SK-N-SH treated with all-trans-retinoic acid at 6 μM for 48 hours (cell line): Measurements from ENCODE around the gene CEACAM18.

Source experiments
- ATAC-seq: fragments of 200-7000 bp; cut with Tn5 transposase; 3 replicates; pipeline ENCODE4 v1.9.1; 2020; ENCODE audit warnings: mild to moderate bottlenecking, moderate library complexity
- ARNTL ChIP-seq: fragments of 450-650 bp; formaldehyde crosslinking; IDR thresholded peaks from 2 replicates; pipeline ENCODE4 v1.5.0; 2020; ENCODE audit warnings: low read depth, mild to moderate bottlenecking, moderate library complexity, borderline replicate concordance
- BACH2 ChIP-seq: fragments of 250-450 bp; sonication (Bioruptor Pico); IDR thresholded peaks from 2 replicates; pipeline ENCODE4 v1.9.0; 2021; ENCODE audit warnings: mild to moderate bottlenecking, borderline replicate concordance
- CSDC2 ChIP-seq: fragments of 250-450 bp; sonication (Bioruptor Pico); IDR thresholded peaks from 2 replicates; pipeline ENCODE4 v1.5.0; 2020; ENCODE audit warnings: mild to moderate bottlenecking, moderate library complexity
- ESRRG ChIP-seq: fragments of 250-450 bp; sonication (Bioruptor Pico); IDR thresholded peaks from 2 replicates; pipeline ENCODE4 v1.6.1; 2021; ENCODE audit warnings: mild to moderate bottlenecking
- ISL1 ChIP-seq: fragments of 250-450 bp; sonication (Bioruptor Pico); IDR thresholded peaks from 2 replicates; pipeline ENCODE4 v2.1.2; 2022; ENCODE audit warnings: mild to moderate bottlenecking, moderate library complexity
- OSR1 ChIP-seq: fragments of 250-450 bp; sonication (Bioruptor Pico); IDR thresholded peaks from 2 replicates; pipeline ENCODE4 v1.8.0; 2022; ENCODE audit warnings: moderate library complexity, mild to moderate bottlenecking, inconsistent platforms
- RARB ChIP-seq: fragments of 250-450 bp; sonication (Bioruptor Pico); IDR thresholded peaks from 2 replicates; pipeline ENCODE4 v1.8.0; 2021; ENCODE audit warnings: mild to moderate bottlenecking, moderate library complexity
- SNAI2 ChIP-seq: fragments of 250-450 bp; sonication (Bioruptor Pico); IDR thresholded peaks from 2 replicates; pipeline ENCODE4 v1.5.0; 2020; ENCODE audit warnings: mild to moderate bottlenecking, moderate library complexity
- TCF4 ChIP-seq: fragments of 250-450 bp; sonication (Bioruptor Pico); IDR thresholded peaks from 2 replicates; pipeline ENCODE4 v1.8.0; 2021; ENCODE audit warnings: mild to moderate bottlenecking, moderate library complexity, borderline replicate concordance
- TOX ChIP-seq: fragments of 250-450 bp; sonication (Bioruptor Pico); IDR thresholded peaks from 2 replicates; pipeline ENCODE4 v1.8.0; 2021; ENCODE audit warnings: mild to moderate bottlenecking, moderate library complexity, borderline replicate concordance
- ZC3H10 ChIP-seq: fragments of 250-450 bp; sonication (Bioruptor Pico); IDR thresholded peaks from 2 replicates; pipeline ENCODE4 v1.5.1; 2021; ENCODE audit warnings: mild to moderate bottlenecking, moderate library complexity
- ZFP3 ChIP-seq: fragments of 250-450 bp; sonication (Bioruptor Pico); IDR thresholded peaks from 2 replicates; pipeline ENCODE4 v1.5.0; 2020; ENCODE audit warnings: mild to moderate bottlenecking, moderate library complexity
- ZFP30 ChIP-seq: fragments of 450-650 bp; formaldehyde crosslinking; IDR thresholded peaks from 2 replicates; pipeline ENCODE4 v1.5.0; 2022; ENCODE audit warnings: mild to moderate bottlenecking, moderate library complexity
- ZNF565 ChIP-seq: fragments of 450-650 bp; formaldehyde crosslinking; conservative IDR thresholded peaks from 2 replicates; pipeline ENCODE4 v1.5.0; 2020; ENCODE audit warnings: low read depth, mild to moderate bottlenecking, moderate library complexity
- ZNF70 ChIP-seq: fragments of 450-650 bp; formaldehyde crosslinking; IDR thresholded peaks from 2 replicates; pipeline ENCODE4 v1.5.0; 2020; ENCODE audit warnings: mild to moderate bottlenecking, moderate library complexity
- ZNF8 ChIP-seq: fragments of 450-650 bp; formaldehyde crosslinking; IDR thresholded peaks from 2 replicates; pipeline ENCODE4 v1.5.0; 2020; ENCODE audit warnings: mild to moderate bottlenecking, moderate library complexity
- TF ChIP-seq, protein P1 (sequence below): fragments of 250-450 bp; sonication (Bioruptor Pico); IDR thresholded peaks from 2 replicates; pipeline ENCODE4 v1.5.1; 2021; ENCODE audit warnings: mild to moderate bottlenecking, moderate library complexity
- TF ChIP-seq, protein P2 (sequence below): fragments of 250-450 bp; sonication (Bioruptor Pico); IDR thresholded peaks from 2 replicates; pipeline ENCODE4 v1.8.0; 2021; ENCODE audit warnings: low read depth, mild to moderate bottlenecking, moderate library complexity, borderline replicate concordance
- TF ChIP-seq, protein P3 (sequence below): fragments of 250-450 bp; sonication (Bioruptor Pico); IDR thresholded peaks from 2 replicates; pipeline ENCODE4 v1.5.1; 2020; ENCODE audit warnings: low read depth, mild to moderate bottlenecking, moderate library complexity
- TF ChIP-seq, protein P4 (sequence below): fragments of 250-450 bp; sonication (Bioruptor Pico); IDR thresholded peaks from 2 replicates; pipeline ENCODE4 v1.8.0; 2020; ENCODE audit warnings: mild to moderate bottlenecking, moderate library complexity, borderline replicate concordance
- TF ChIP-seq, protein P5 (sequence below): fragments of 250-450 bp; sonication (Bioruptor Pico); IDR thresholded peaks from 2 replicates; pipeline ENCODE4 v1.5.0; 2020; ENCODE audit warnings: mild to moderate bottlenecking, moderate library complexity

The CEACAM18 gene

DNA sequence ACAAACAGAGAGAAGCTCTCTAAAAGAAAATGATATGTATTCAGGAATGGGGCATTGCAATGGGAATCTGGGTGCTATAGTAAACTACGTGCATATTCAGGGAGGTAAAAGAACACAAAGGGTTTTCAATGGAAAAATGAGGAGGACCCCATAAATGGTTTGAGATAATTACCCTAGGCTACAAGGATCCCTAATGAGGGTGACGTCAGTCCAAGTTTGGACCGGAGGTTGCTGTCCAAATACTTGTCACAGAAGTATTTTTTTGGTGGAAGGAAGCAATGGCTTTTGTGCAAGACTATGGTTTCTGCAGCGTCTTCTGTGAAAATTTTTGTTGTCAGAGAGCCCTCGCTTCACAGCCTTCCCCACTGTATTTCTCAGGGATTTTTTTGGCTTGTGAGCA, 995 bp upstream of the CEACAM18 start:
- TF ChIP-seq ZFP30 (no peak), BACH2 (CRISPR knock-in tag) (no peak), CSDC2 (CRISPR knock-in tag) (no peak)
- no peak for ATAC-seq

DNA sequence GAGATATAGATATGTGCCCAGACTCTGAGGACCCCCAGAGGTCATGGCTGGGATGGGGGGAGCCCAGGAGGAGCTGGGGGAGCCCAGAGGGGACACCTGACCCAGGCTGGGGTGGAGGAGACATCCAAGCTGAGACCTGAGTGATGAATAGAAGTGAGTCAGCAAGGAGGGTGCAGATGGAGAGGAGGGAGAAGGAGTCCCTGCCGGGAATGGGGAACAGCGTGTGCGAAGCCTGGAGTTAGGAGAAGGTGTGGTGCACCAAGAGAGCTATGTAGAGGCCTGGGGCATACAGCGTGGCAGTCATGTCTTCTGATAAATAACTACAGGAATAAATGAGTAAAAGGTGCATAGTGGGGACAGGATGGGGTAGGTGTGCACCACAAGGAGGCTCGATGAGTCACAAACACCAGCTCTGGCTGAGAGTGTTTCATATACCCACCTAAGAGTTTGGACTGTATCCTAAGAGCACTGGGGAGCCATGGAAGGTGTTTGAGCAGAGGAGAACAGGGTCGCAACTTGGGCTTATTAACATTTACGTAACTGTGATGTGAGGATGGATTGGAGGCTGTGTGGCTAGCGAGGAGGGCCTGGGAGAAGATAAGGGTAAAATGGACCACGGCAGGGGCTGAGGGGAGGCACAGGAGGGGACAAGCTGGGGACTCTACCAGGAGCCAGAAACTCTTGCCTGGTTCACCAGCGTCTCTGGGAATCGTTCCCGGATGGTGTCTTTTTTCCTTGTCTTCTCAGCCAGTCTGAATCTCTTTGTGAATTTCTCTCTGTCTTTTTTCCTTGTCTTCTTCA, 1.4 kb downstream of the CEACAM18 start:
- ATAC-seq, result no peak
- TF ChIP-seq ISL1 (CRISPR knock-in tag) (no peak), ZNF8 (CRISPR knock-in tag) (no peak), TOX (no peak), ZNF70 (no peak), ESRRG (CRISPR knock-in tag) (no peak), RARB (CRISPR knock-in tag) (no peak), OSR1 (CRISPR knock-in tag) (no peak), ZNF565 (CRISPR knock-in tag) (no peak), ZFP3 (CRISPR knock-in tag) (no peak), TCF4 (no peak)
- TF ChIP-seq, protein P1, sequence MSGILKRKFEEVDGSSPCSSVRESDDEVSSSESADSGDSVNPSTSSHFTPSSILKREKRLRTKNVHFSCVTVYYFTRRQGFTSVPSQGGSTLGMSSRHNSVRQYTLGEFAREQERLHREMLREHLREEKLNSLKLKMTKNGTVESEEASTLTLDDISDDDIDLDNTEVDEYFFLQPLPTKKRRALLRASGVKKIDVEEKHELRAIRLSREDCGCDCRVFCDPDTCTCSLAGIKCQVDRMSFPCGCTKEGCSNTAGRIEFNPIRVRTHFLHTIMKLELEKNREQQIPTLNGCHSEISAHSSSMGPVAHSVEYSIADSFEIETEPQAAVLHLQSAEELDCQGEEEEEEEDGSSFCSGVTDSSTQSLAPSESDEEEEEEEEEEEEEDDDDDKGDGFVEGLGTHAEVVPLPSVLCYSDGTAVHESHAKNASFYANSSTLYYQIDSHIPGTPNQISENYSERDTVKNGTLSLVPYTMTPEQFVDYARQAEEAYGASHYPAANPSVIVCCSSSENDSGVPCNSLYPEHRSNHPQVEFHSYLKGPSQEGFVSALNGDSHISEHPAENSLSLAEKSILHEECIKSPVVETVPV (CRISPR knock-in tag), result no peak
- TF ChIP-seq, protein P2, sequence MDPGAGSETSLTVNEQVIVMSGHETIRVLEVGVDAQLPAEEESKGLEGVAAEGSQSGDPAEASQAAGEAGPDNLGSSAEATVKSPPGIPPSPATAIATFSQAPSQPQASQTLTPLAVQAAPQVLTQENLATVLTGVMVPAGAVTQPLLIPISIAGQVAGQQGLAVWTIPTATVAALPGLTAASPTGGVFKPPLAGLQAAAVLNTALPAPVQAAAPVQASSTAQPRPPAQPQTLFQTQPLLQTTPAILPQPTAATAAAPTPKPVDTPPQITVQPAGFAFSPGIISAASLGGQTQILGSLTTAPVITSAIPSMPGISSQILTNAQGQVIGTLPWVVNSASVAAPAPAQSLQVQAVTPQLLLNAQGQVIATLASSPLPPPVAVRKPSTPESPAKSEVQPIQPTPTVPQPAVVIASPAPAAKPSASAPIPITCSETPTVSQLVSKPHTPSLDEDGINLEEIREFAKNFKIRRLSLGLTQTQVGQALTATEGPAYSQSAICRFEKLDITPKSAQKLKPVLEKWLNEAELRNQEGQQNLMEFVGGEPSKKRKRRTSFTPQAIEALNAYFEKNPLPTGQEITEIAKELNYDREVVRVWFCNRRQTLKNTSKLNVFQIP, result no peak
- TF ChIP-seq, protein P3, sequence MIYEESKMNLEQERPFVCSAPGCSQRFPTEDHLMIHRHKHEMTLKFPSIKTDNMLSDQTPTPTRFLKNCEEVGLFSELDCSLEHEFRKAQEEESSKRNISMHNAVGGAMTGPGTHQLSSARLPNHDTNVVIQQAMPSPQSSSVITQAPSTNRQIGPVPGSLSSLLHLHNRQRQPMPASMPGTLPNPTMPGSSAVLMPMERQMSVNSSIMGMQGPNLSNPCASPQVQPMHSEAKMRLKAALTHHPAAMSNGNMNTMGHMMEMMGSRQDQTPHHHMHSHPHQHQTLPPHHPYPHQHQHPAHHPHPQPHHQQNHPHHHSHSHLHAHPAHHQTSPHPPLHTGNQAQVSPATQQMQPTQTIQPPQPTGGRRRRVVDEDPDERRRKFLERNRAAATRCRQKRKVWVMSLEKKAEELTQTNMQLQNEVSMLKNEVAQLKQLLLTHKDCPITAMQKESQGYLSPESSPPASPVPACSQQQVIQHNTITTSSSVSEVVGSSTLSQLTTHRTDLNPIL (CRISPR knock-in tag), result no peak
- TF ChIP-seq, all 23 proteins: peak for 0

- TF ChIP-seq, protein P1 (CRISPR knock-in tag), result no peak
- no peak for TF ChIP-seq ZFP30
- TF ChIP-seq, protein P4, sequence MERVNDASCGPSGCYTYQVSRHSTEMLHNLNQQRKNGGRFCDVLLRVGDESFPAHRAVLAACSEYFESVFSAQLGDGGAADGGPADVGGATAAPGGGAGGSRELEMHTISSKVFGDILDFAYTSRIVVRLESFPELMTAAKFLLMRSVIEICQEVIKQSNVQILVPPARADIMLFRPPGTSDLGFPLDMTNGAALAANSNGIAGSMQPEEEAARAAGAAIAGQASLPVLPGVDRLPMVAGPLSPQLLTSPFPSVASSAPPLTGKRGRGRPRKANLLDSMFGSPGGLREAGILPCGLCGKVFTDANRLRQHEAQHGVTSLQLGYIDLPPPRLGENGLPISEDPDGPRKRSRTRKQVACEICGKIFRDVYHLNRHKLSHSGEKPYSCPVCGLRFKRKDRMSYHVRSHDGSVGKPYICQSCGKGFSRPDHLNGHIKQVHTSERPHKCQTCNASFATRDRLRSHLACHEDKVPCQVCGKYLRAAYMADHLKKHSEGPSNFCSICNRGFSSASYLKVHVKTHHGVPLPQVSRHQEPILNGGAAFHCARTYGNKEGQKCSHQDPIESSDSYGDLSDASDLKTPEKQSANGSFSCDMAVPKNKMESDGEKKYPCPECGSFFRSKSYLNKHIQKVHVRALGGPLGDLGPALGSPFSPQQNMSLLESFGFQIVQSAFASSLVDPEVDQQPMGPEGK (CRISPR knock-in tag), result no peak
- TF ChIP-seq OSR1 (CRISPR knock-in tag), result no peak
- ATAC-seq, result peak; percentile 58; the same call in 2 of the 3 replicates
Measured at GRCh38 chr19:51480590-51480989, 2.3 kb downstream of the CEACAM18 start.

DNA sequence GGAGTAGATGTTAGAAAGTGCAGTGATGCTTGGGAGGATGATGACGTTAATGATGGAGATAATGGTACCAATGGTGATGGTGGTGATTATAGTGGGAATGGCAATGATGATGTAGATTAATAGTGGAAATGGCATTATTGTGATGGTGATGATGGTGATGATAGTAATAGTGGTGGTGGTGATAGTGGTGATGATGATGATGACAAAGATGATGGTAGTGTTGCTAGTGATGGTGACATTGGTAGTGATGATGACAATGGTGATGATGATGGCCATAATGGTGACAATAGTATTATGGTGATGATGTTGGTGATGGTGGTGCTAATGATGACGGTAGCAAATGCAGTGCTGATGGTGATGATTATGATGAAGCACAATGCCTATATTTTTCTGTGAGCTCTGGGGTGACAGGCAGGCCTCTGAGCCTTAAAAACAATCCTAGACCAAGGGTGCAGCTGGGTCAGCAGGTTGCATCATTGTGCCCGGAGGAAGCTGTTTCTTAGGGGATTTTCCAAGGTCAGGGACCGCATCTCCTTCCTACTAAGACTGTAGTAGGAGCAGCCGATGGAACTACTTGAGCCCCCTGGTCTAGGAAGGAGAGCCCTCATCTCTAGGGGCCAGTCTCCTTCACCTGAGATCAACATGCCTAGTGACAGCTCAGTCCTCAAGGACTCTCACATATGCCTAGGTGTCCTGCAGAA, 7.8 kb downstream of the CEACAM18 start:
- ATAC-seq, result no peak
- TF ChIP-seq TCF4, result no peak
- no peak for TF ChIP-seq OSR1 (CRISPR knock-in tag)
- no peak for TF ChIP-seq TOX
- TF ChIP-seq ZNF8 (CRISPR knock-in tag), result no peak
- TF ChIP-seq ARNTL, result no peak
- TF ChIP-seq ZNF565 (CRISPR knock-in tag), result no peak
- no peak for TF ChIP-seq ISL1 (CRISPR knock-in tag)
- TF ChIP-seq RARB (CRISPR knock-in tag), result no peak
- TF ChIP-seq SNAI2 (CRISPR knock-in tag), result no peak
- TF ChIP-seq BACH2 (CRISPR knock-in tag), result no peak
- TF ChIP-seq, protein P4 (CRISPR knock-in tag), result no peak
- no peak for TF ChIP-seq ZC3H10 (CRISPR knock-in tag)
- TF ChIP-seq, protein P5, sequence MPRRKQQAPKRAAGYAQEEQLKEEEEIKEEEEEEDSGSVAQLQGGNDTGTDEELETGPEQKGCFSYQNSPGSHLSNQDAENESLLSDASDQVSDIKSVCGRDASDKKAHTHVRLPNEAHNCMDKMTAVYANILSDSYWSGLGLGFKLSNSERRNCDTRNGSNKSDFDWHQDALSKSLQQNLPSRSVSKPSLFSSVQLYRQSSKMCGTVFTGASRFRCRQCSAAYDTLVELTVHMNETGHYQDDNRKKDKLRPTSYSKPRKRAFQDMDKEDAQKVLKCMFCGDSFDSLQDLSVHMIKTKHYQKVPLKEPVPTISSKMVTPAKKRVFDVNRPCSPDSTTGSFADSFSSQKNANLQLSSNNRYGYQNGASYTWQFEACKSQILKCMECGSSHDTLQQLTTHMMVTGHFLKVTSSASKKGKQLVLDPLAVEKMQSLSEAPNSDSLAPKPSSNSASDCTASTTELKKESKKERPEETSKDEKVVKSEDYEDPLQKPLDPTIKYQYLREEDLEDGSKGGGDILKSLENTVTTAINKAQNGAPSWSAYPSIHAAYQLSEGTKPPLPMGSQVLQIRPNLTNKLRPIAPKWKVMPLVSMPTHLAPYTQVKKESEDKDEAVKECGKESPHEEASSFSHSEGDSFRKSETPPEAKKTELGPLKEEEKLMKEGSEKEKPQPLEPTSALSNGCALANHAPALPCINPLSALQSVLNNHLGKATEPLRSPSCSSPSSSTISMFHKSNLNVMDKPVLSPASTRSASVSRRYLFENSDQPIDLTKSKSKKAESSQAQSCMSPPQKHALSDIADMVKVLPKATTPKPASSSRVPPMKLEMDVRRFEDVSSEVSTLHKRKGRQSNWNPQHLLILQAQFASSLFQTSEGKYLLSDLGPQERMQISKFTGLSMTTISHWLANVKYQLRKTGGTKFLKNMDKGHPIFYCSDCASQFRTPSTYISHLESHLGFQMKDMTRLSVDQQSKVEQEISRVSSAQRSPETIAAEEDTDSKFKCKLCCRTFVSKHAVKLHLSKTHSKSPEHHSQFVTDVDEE (CRISPR knock-in tag), result no peak
